IPS-NIHi11 (cell line): Measurements from ENCODE around the gene TNRC18.
"Not testable (repeated sequence)": the region's sequence is repeated elsewhere in the genome, so short reads cannot be mapped to it uniquely, and the experiment has no call there.

Experiments
- DNase-seq: peaks from one replicate; pipeline ENCODE4 v3.0.0; 2012; ENCODE audit warnings: mixed read lengths, low spot score

Gene TNRC18

GRCh38 chr7:5349437-5350173 is 74.0 kb downstream of the TNRC18 start:
- DNase-seq = no peak

- DNase-seq = no peak
Observed at GRCh38 chr7:5349005-5349380, 74.6 kb downstream of the TNRC18 start.

GRCh38 chr7:5348134-5349004 is 75.3 kb downstream of the TNRC18 start:
- no peak for DNase-seq

GRCh38 chr7:5345671-5346070 is 78.0 kb downstream of the TNRC18 start:
- no peak for DNase-seq

DNA sequence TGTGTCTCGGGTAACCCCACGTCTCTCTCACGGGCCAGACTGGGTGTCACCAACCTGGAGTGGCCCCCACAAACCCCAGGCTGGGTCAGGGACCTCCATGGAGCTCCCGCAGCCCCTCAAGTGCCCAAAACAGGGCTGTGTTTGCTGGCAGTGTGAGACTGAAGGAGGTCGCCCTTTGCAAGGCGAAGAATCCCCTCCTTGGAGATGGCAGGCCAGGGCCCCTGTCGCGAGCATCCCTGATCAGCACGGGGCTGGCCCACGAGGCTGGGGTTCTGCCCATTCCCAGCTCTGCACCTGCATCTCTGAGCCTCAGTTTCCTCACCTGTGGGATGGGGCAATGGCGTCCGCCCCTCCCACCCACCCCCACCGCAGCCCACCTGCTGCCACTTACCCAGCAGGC is 78.5 kb downstream of the TNRC18 start:
- no peak for DNase-seq

- no peak for DNase-seq
Observed at GRCh38 chr7:5344342-5344741, 79.3 kb downstream of the TNRC18 start.

DNA sequence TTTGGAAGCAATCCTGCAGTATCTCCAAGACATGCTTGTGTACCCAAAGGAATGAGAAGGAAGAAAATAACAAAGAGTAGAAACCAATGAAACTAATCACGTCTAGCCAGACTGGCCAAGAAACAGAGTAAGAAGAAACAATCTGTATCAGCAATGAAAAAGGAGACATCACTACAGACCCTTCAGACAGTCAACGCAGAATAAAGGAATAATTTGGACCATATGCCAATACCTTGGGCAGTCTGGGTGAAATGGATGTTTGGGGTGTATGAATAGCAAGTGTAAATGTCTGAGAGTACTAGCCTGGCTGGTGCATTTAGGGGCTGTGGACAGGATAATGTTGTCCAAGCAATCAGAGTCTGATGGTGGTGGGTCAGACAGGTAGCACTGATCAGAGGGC is 79.8 kb downstream of the TNRC18 start:
- DNase-seq = no peak

- no peak for DNase-seq
Observed at GRCh38 chr7:5342631-5343030, 81.0 kb downstream of the TNRC18 start.

DNA sequence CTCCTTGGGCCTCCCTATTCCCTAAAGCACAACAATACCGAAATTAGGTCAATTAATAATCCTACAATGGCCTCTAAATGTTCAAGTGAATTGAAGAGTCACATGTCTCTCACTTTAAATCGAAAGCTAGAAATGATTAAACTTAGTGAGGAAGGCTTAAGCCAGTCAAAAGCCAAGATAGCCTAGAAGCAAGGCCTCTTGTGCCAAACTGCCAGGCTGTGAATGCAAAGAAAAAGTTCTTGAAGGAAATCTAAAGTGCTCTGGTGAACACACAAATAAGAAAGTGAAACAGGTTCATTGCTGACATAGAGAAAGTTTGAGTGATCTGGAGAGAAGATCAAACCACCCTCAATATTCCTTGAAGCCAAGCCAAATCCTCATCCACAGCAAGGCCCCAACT is 83.7 kb downstream of the TNRC18 start:
- DNase-seq = no peak

- DNase-seq = no peak
Observed at GRCh38 chr7:5337047-5337446, 86.6 kb downstream of the TNRC18 start.

GRCh38 chr7:5334671-5335070 is 89.0 kb downstream of the TNRC18 start:
- no peak for DNase-seq

- no peak for DNase-seq
Observed at GRCh38 chr7:5333121-5334045, 90.3 kb downstream of the TNRC18 start.

DNA sequence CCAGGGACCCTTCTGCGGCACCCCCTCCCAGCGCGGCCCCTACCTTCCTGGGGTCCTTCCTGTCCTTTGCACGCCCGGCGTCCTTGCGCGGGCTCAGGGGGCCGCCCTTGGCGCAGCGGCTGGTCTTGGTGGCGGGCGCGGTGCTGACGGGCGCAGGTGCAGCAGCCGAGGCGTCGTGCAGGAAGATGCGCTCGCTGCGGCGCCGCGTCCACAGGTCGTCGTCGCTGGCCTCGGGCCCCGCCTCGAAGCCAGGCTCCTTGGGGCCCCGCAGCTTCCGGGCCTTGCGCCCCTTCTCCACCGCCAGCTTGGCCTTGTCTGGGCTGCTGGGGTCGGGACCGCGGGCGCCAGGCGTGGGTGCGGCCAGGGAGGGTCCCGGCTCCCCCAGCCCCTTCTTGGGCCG is 91.1 kb downstream of the TNRC18 start:
- no peak for DNase-seq

DNA sequence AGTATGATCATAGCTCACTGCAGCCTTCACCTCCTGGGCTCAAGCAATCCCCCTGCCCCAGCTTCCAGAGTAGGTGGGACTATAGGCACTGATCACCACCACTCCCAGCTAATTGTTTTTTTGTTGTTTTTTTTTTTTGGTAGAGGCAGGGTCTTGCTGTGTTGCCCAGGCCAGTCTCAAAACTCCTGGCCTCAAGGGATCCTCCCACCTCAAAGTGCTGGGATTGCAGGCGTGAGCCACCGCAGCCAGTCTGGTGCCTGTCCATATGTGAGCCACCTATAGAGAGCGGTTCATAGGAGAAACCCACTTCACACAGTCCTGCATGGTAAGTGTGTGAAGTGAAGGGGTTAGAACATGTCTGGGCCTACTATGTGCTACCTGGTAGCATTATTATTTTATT is 93.3 kb downstream of the TNRC18 start:
- DNase-seq = no peak

GRCh38 chr7:5324961-5325360 is 98.7 kb downstream of the TNRC18 start:
- no peak for DNase-seq

- DNase-seq = not testable (repeated sequence)
Observed at GRCh38 chr7:5323800-5324781, 99.5 kb downstream of the TNRC18 start.

DNA sequence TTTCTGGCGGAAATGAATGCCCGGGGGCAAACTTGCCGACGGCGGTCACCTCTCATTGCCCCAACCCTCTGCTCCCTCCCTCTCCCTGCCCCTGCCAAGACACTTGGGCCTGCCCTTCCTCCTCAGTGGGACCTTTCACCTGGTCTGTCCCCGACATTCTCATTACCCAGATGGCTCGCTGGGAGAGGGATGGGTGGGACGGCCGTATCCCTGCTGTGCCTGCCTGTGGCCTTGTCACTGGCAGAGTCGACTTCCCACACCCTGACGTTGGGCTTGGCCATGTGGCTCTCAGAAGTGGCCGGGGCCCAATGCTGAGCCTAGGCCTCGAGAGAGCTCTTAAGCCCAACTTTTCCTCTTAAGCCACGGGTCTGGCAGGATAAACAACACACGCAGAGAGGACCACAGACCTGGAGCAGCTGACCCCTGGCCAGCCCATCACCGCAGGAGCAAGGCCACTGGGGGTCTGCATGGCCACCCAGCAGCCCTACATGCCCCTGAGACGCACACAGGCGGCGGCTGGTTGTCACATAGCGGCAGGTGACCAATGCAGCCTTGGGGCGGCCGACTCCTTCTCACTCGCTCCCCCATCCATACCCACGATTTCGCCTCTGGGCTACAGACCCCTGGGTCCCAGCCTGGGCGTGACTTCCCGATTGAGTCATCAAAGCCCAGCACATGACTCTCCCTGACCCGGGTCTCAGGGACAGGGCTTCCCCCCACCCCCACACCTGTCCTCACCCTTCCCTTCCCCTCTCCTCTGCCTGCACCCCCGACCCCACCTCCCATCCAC is 100.8 kb downstream of the TNRC18 start:
- DNase-seq = no peak

DNA sequence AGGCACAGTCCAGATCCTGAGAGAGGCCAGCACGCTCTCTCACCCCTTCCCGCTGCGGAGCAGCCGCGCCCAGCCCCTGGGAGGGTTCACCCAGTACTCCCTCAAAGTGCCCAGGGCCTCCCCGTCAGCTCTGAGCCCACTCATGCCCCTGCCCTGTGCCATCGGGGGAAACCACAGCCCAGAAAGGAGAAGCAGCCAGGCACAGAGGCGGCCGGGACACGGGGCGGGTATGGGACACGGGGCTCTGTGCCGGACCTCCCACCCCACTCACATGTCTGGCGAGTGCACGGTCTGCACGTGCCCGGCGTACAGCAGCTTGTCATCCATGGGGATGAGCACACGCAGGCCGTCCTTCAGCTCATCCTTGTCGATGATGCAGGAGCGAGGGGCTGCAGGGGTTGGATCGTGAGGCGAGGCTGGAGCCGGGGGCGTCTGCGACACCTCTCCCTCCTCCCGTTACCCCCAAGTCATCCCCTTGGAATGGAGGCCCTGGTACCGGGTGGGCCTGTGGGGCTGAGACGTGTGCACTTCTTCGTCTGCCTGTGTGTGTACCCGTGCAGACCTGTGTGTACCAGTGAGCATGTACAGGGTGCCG is 102.7 kb downstream of the TNRC18 start:
- DNase-seq = no peak

- DNase-seq = no peak
Observed at GRCh38 chr7:5320391-5320790, 103.2 kb downstream of the TNRC18 start.

DNA sequence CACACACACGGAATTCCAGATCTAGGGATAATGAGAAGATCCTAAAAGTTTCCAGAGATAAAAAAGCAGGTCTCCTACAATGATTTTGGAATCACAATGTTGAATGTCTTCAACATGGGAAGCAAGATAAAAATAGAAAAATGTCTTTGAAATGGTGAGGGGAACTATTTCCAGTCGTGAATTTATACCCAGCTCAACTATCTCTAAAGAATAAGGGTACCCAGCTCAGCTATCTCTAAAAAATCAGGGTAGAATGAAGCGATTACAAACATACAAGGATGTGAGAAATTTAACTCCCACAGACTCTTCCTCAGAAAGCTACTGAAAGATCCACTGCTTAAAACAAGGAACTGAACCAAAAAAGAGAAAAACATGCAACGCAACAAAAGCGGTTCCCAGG is 105.0 kb downstream of the TNRC18 start:
- DNase-seq = not testable (repeated sequence)
